C4-2B (cell line): ENCODE results near the gene TBCB.

Experiments used
- ZFX ChIP-seq: fragments of 450-650 bp; IDR thresholded peaks from 2 replicates; pipeline ENCODE4 v1.6.1; 2017
- TF ChIP-seq, protein P1 (sequence below): fragments of 450-650 bp; conservative IDR thresholded peaks from 2 replicates; pipeline ENCODE4 v1.5.1; 2017; ENCODE audit warnings: mild to moderate bottlenecking

DNA sequence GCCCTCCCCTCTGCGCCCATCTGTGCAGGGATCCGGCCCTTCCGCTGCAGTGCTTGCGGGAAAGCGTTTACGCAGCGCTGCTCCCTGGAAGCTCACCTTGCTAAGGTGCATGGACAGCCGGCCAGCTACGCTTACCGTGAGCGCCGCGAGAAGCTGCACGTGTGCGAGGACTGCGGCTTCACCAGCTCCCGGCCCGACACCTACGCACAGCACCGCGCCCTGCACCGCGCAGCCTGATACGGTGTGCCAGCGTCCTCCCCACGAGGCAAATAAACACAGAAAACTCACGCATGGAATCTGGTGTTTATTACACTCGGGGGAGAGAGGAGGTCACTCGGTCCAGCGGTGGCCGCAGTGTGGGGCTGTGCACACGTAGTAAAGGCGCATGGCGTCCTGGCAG lies 1.8 kb upstream of the TBCB start:
- TF ChIP-seq, protein P1, sequence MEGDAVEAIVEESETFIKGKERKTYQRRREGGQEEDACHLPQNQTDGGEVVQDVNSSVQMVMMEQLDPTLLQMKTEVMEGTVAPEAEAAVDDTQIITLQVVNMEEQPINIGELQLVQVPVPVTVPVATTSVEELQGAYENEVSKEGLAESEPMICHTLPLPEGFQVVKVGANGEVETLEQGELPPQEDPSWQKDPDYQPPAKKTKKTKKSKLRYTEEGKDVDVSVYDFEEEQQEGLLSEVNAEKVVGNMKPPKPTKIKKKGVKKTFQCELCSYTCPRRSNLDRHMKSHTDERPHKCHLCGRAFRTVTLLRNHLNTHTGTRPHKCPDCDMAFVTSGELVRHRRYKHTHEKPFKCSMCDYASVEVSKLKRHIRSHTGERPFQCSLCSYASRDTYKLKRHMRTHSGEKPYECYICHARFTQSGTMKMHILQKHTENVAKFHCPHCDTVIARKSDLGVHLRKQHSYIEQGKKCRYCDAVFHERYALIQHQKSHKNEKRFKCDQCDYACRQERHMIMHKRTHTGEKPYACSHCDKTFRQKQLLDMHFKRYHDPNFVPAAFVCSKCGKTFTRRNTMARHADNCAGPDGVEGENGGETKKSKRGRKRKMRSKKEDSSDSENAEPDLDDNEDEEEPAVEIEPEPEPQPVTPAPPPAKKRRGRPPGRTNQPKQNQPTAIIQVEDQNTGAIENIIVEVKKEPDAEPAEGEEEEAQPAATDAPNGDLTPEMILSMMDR, result no peak
- TF ChIP-seq ZFX, result no peak
